K562 (cell line): ENCODE measurements around the gene HAND2. TPM values are rescaled to one million over a fixed set of nuclear protein-coding genes. Genes with fewer than 3 reads are reported as not detected.

ENCODE experiments used
- ATF7 ChIP-seq: fragments of 450-650 bp; IDR thresholded peaks from 2 replicates; pipeline ENCODE4 v1.7.1; 2014; ENCODE audit warnings: mild to moderate bottlenecking, moderate library complexity
- CGGBP1 ChIP-seq: fragments of 250-450 bp; sonication (Bioruptor Pico); IDR thresholded peaks from 2 replicates; pipeline ENCODE4 v1.9.0; 2021; ENCODE audit warnings: mild to moderate bottlenecking
- CXXC5 ChIP-seq: fragments of 250-450 bp; sonication (Bioruptor Pico); IDR thresholded peaks from 2 replicates; pipeline ENCODE4 v1.8.0; 2022; ENCODE audit warnings: inconsistent platforms, mild to moderate bottlenecking, moderate library complexity
- E2F6 ChIP-seq, 2 experiments: IDR thresholded peaks; 2 replicates each; pipeline ENCODE4 v1.6.1; 2011; ENCODE audit warnings: borderline replicate concordance in 1 of 2, control low read depth in 1 of 2, low read depth in 1 of 2, low read length in 1 of 2, mild to moderate bottlenecking in 1 of 2, mixed read lengths in 1 of 2, moderate library complexity in 1 of 2; ENCODE audit not compliant: insufficient read depth in 1 of 2, insufficient read length in 1 of 2, poor library complexity in 1 of 2, severe bottlenecking in 1 of 2; ENCODE audit errors: extremely low read depth in 1 of 2
- E4F1 ChIP-seq: fragments of 250-450 bp; sonication (Bioruptor Pico); IDR thresholded peaks from 2 replicates; pipeline ENCODE4 v1.5.0; 2021; ENCODE audit warnings: mild to moderate bottlenecking, borderline replicate concordance
- FIP1L1 ChIP-seq: fragments of 200-400 bp; formaldehyde crosslinking; IDR thresholded peaks from 2 replicates; pipeline ENCODE4 v1.6.1; 2018; ENCODE audit warnings: mild to moderate bottlenecking, low read depth, low read length; ENCODE audit not compliant: poor library complexity, severe bottlenecking
- HMBOX1 ChIP-seq: sonication (generic); IDR thresholded peaks from 2 replicates; pipeline ENCODE4 v1.6.1; 2016
- POU5F1 ChIP-seq: fragments of 150-350 bp; IDR thresholded peaks from 2 replicates; pipeline ENCODE4 v1.6.1; 2014; ENCODE audit warnings: borderline replicate concordance, low read length, low read depth, mild to moderate bottlenecking; ENCODE audit not compliant: partially characterized antibody
- PRDM10 ChIP-seq: fragments of 450-650 bp; IDR thresholded peaks from 2 replicates; pipeline ENCODE4 v1.6.1; 2018; ENCODE audit not compliant: partially characterized antibody
- STAT6 ChIP-seq: sonication (generic); formaldehyde crosslinking; IDR thresholded peaks from 2 replicates; pipeline ENCODE4 v1.8.1; 2023; ENCODE audit warnings: mild to moderate bottlenecking, missing genetic modification reagents
- ZNF512 ChIP-seq: IDR thresholded peaks from 2 replicates; pipeline ENCODE4 v1.6.1; 2016; ENCODE audit warnings: missing genetic modification characterization, missing compliant biosample characterization
- polyA plus RNA-seq, 8 experiments: library from polyadenylated mRNA; depleted of rRNA in 4 of 8; stranded (reverse) in 5 of 8; unstranded in 3 of 8; fragments of >200 nt; fragmentation: Nextera tagmentation in 2 of 8; fragmentation: Illumina TruSeq in 1 of 8; extraction: Ambion mirVana in 2 of 8; extraction: Trizol in 1 of 8; gene quantifications; 2 replicates each; pipeline versions ENCODE4 v1.2.1 to v1.2.3, GENCODE V29; 2011 to 2014; ENCODE audit warnings: inconsistent platforms in 1 of 8, missing spikeins in 1 of 8
- total RNA-seq, 7 experiments: library from RNA; depleted of rRNA in 6 of 7; stranded (reverse); fragments of >200 nt in 6 of 7; fragmentation: Illumina TruSeq in 2 of 7; extraction: Trizol in 2 of 7; gene quantifications; 2 replicates each; pipeline versions ENCODE4 v1.2.1 to v1.2.3, GENCODE V29; 2011 to 2021; ENCODE audit warnings: low replicate concordance in 1 of 7

The HAND2 gene
- total and polyA plus RNA-seq, 9 of the 15 experiments (the other 6 are each of a cell fraction or from before 2014, with no cell fraction given): 1.7 to 12.8 (median 4.9) TPM

- TF ChIP-seq HMBOX1 (no peak), FIP1L1 (no peak), ZNF512 (no peak), E4F1 (CRISPR knock-in tag) (no peak), STAT6 (CRISPR knock-in tag) (no peak), POU5F1 (no peak), PRDM10 (peak; percentile 30), CXXC5 (CRISPR knock-in tag) (0 out of 2 replicates have a peak, but pooled peaks have one; percentile 46), E2F6 (IDR thresholded peaks at IDR 0.05; ENCODE audit: borderline replicate concordance in 1 of 2, extremely low read depth in 1 of 2, insufficient read depth in 1 of 2, insufficient read length in 1 of 2, low read depth in 1 of 2, low read length in 1 of 2, poor library complexity in 1 of 2, severe bottlenecking in 1 of 2) (peak; percentile 46 to 75), ATF7 (peak; percentile 62; the same call in 1 of the 2 replicates), CGGBP1 (no peak)
Observed at GRCh38 chr4:173522160-173522950, 7.7 kb downstream of the HAND2 start (continued).
